GM15510 (cell line): ENCODE measurements around the gene CD209.

Experiments used
- POLR2A ChIP-seq: IDR thresholded peaks from 3 replicates; pipeline ENCODE4 v1.6.1; 2011; ENCODE audit warnings: borderline replicate concordance; ENCODE audit not compliant: insufficient read length; ENCODE audit errors: extremely low read depth

Gene CD209

DNA sequence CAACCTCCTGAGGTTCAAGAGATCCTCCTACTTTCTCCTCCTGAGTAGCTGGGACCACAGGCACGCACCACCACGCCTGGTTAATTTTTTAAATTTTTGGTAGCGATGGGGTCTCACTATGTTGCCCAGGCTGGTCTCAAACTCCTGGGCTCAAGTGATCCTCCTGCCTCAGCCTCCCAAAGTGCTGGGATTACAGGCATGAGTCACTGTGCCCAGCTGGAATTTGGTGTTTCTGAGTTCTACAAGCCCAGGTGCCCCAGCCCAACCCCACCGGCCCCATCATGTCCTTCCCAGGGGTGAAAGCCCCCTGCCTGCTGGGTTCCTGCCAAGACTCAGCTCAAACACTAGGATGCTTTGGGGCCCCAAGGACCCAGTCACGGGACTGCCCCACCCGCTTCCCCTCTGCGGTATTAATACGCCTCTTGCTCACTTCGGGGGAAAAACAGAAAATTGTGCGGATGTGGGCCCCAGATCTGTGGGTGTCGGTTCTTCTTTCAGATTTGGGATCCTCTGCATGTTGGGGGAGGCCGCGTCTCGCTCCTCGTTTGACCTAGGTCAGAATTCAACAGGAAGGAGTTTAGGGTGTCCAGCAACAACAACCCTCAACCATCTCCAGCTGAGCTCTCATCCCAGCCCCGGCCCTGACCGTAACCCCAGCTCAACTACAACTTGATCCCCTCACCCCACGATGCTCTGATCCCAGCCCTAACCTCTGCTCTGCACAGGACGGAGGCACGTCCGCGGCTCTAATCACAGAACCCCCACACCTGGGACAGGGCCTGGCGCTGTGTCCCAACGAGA is 41.7 kb downstream of the CD209 start:
- no peak for TF ChIP-seq POLR2A

- no peak for TF ChIP-seq POLR2A
Measured at GRCh38 chr19:7704280-7705060, 42.9 kb downstream of the CD209 start.

GRCh38 chr19:7703332-7703731 is 44.0 kb downstream of the CD209 start:
- no peak for TF ChIP-seq POLR2A

DNA sequence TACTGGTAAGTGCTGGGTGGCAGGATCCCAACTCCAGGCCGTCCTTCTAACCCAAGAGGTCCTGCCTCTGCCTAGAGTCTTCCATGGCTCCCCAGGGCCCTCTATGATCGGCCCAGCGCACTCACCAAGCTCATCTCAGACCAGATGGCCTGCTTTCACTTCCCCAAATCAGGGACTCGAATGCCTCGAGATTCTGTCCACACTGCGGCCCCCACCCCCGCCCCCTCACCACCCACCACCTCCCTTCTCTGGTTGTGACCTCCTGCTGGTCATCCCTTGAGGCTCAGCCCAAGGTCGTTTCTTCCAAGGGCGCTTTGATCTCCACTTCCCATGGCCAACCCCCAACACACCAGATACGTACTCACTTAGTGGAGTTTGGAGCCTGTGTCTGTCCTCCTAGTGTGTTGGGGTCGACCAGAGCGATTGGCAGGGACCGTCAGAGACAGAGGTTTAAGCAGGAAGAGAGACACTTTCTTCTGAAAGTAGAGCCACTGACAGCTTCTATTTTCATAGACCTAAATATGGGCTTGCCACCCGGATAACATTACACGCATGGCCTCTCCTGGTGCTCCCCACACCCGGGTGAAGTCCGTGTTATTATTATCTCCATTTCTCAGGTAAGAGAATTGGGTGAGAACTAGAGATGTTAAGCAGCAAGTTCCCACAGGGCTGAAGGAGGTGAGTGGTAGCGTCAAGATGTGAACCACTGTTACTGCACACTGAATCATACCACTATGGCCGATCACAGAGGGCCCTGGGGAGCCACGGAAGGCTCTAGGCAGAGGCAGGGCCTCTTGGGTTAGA is 45.5 kb downstream of the CD209 start, which contains the start of gene FCER2:
Gene FCER2 (minus strand): TSS at position 478 of the 804 bp plus-strand sequence. CDS start 2,371 bp downstream, outside the sequence.
- peak; percentile 19 for TF ChIP-seq POLR2A

DNA sequence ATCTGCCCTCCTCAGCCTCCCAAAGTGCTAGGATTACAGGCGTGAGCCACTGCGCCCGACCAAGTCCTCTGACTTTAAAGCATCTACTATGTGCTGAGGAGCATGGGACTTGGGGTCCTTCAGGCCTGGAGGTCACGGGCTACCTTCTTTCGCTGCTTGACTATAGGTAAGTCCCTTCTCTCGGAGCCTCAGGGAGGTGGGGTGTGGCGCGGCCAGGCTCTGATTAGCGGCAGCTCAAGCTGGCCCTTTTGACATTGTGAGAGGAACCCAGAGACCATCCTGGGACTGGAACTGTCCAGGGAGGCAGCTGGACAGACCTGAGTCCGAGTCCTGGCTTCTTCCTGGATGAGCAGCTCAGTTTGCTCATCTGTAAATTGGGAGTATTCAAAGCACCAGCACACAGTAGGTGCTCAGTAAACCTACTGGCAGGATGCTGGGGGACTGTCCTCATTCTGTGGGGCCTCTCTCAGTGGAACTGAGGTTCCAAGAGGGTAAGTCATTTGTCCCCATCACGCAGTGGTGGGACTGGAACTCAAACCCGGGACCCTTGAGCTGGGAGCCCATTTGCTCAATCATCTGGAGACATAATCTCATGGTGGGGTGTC is 46.2 kb downstream of the CD209 start:
- TF ChIP-seq POLR2A, result no peak

DNA sequence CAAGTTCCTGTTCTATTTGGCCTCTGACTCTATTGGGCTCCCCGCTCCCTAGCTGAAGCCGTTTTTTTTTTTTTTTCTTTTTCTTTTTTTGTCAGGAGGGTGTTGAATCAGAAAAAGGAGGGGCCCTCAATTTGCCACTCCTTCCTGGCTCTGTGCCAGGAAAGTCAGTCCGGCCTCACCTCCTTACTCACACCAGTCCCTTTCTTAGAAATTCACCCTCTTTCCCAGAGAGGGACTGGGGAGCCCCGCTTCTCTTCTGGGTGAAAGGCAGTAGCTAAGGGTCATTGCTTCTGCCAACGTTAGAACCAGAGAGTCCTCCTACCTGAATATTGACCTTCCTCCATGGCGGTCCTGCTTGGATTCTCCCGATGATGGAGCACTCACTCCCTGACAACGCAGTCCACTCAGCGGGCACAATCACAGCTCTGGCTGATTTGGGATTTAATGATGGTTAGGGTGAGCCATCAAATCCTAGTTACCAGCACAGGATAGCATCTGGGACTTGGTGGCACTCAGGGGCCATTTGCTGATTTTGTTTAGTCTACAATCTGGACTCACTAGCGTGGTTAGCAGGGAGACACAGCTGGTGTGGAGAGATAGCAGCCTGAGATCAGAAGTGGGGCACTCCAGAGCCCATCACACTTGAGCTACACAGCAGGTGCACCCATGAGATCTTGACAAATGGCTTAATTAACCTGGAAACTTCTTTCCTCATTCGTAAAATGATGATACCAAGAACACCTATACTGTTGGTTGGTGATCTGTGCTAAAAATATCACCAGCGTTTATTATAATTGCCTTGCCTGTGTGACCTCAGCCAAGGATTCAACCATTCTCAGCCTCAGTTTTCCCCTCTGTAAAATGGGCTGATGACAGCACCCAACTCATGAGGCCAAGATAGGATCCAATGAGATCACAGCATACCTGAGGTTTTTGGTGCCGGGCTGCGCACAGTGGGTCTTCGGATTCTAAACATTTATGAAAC is 47.6 kb downstream of the CD209 start:
- TF ChIP-seq POLR2A, result no peak

GRCh38 chr19:7699003-7699402 is 48.3 kb downstream of the CD209 start:
- no peak for TF ChIP-seq POLR2A

GRCh38 chr19:7698583-7698982 is 48.8 kb downstream of the CD209 start:
- no peak for TF ChIP-seq POLR2A

GRCh38 chr19:7697721-7698287 is 49.5 kb downstream of the CD209 start:
- TF ChIP-seq POLR2A, result no peak

GRCh38 chr19:7694499-7694898 is 52.8 kb downstream of the CD209 start:
- TF ChIP-seq POLR2A, result no peak

DNA sequence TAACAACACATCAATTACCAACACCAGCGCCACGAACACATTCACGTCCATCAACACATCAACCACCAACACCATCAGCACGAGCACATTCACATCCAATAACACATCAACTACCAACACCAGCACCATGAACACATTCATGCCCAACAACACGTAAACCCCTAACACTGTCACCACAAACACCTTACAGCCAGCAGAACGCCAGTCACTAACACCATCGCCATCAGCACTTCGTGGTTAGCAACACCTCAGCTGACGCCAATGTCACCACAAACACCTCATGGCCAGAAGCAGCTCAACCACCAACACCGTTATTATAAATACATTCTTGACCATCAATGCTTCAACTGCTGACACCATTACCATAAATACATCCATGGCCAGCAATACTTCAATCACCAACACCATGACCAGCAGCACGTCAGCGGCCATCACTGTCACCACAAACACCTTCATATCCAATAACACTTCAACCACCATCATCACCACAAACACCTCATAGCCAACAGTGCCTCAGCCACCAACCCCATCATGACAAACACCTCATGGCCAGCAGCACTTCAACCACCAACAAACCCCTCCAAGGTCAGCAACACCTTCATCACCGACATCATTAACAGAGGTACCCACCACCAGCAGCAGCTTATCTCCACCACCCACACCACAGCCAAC is 54.8 kb downstream of the CD209 start:
- TF ChIP-seq POLR2A, result no peak

GRCh38 chr19:7691497-7691896 is 55.8 kb downstream of the CD209 start:
- TF ChIP-seq POLR2A, result no peak
